HL-60 (cell line): ENCODE results near the gene TAGLN.

Experiments used
- GABPA ChIP-seq: IDR thresholded peaks from 2 replicates; pipeline ENCODE4 v1.6.1; 2012; ENCODE audit warnings: low read depth
- POLR2AphosphoS5 ChIP-seq: IDR thresholded peaks from 2 replicates; pipeline ENCODE4 v1.6.1; 2012; ENCODE audit warnings: low read depth
- TF ChIP-seq, protein P1 (sequence below): IDR thresholded peaks from one replicate; pipeline ENCODE4 v1.5.1; 2011; ENCODE audit warnings: low read length, control low read depth, inconsistent platforms; ENCODE audit not compliant: insufficient read depth

DNA sequence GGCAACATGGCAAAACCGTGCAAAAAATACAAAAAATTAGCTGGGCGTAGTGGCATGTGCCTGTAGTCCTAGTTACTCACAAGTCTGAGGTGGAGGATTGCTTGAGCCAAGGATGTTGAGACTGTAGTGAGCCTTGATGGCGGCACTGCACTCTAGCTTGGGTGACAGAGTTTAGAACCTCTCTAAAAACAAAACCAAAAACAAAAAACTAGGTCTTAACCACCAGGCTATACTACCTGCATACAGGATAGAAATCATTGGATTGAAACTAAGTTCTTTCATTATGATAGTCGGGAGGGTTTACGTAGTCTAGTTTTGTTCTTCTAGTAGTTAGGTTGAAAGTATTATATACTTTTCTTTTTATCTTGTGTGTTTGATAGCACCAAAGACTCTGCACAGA, 39.1 kb downstream of the TAGLN start:
- TF ChIP-seq POLR2AphosphoS5 (no peak), GABPA (no peak)
- TF ChIP-seq, protein P1, sequence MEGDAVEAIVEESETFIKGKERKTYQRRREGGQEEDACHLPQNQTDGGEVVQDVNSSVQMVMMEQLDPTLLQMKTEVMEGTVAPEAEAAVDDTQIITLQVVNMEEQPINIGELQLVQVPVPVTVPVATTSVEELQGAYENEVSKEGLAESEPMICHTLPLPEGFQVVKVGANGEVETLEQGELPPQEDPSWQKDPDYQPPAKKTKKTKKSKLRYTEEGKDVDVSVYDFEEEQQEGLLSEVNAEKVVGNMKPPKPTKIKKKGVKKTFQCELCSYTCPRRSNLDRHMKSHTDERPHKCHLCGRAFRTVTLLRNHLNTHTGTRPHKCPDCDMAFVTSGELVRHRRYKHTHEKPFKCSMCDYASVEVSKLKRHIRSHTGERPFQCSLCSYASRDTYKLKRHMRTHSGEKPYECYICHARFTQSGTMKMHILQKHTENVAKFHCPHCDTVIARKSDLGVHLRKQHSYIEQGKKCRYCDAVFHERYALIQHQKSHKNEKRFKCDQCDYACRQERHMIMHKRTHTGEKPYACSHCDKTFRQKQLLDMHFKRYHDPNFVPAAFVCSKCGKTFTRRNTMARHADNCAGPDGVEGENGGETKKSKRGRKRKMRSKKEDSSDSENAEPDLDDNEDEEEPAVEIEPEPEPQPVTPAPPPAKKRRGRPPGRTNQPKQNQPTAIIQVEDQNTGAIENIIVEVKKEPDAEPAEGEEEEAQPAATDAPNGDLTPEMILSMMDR = no peak
